ENCODE data around the gene RPL27A. TPM values are rescaled to one million over a fixed set of nuclear protein-coding genes. Genes with fewer than 3 reads are reported as not detected.

RPL27A gene
- total RNA-seq, 1 experiment from 2014 or later = 629 TPM

GRCh38 chr11:8685820-8686219, 3.2 kb downstream of the RPL27A start:
- H3K9me3 ChIP-seq (ENCODE audit: low read depth, low read length, poor library complexity, severe bottlenecking) = no peaks in the 10 kb centered on the region
- POLR2A ChIA-PET (ENCODE audit: low non-redundant PET) = no interaction called here
- no peak for DNase-seq (ENCODE audit: low spot score)
- H3K4me1 ChIP-seq (ENCODE audit: insufficient read depth, low read length, poor library complexity, severe bottlenecking) = peaks cover 34% of the 10 kb centered on the region
- intact Hi-C loops (cut with micrococcal nuclease; ENCODE audit: unreplicated experiment) = loop anchor here (5.0 to 10.0 kb wide), 2 partner anchors 226 to 279 kb away; partner anchors contain the start of genes AKIP1 and TMEM9B
- H3K27ac ChIP-seq (ENCODE audit: low read depth, low read length, poor library complexity, severe bottlenecking) = peak overlapping the region; percentile 50
- BruUV-seq (replicated peaks) = no TSS peak
- CTCF ChIA-PET = no interaction called here
- no peaks in the 10 kb centered on the region for H3K27me3 ChIP-seq (replicated peaks; ENCODE audit: insufficient read depth, low read depth, low read length, poor library complexity)
- H3K36me3 ChIP-seq (ENCODE audit: insufficient read depth, low read length, poor library complexity, severe bottlenecking) = peaks cover 36% of the 10 kb centered on the region
- H3K4me3 ChIP-seq (ENCODE audit: low read depth, low read length, poor library complexity, severe bottlenecking) = no peak overlapping the region
- TF ChIP-seq EZH2 (IDR thresholded peaks at IDR 0.05; ENCODE audit: borderline replicate concordance, low read depth, low read length, poor library complexity, severe bottlenecking) (no peak), CTCF (conservative IDR thresholded peaks at IDR 0.05; ENCODE audit: low read depth, low read length) (no peak)

GRCh38 chr11:8686325-8686724, 3.7 kb downstream of the RPL27A start:
- intact Hi-C loops (cut with micrococcal nuclease; ENCODE audit: unreplicated experiment) = loop anchor here (5.0 to 10.0 kb wide), 2 partner anchors 226 to 278 kb away; partner anchors contain the start of genes AKIP1 and TMEM9B
- no TSS peak for BruUV-seq (replicated peaks)
- POLR2A ChIA-PET (ENCODE audit: low non-redundant PET) = no interaction called here
- H3K4me3 ChIP-seq (ENCODE audit: low read depth, low read length, poor library complexity, severe bottlenecking) = no peak overlapping the region
- no peaks in the 10 kb centered on the region for H3K27me3 ChIP-seq (replicated peaks; ENCODE audit: insufficient read depth, low read depth, low read length, poor library complexity)
- no peak for DNase-seq (ENCODE audit: low spot score)
- no peak overlapping the region for H3K27ac ChIP-seq (ENCODE audit: low read depth, low read length, poor library complexity, severe bottlenecking)
- CTCF ChIA-PET = no interaction called here
- H3K4me1 ChIP-seq (ENCODE audit: insufficient read depth, low read length, poor library complexity, severe bottlenecking) = peaks cover 34% of the 10 kb centered on the region
- peaks cover 36% of the 10 kb centered on the region for H3K36me3 ChIP-seq (ENCODE audit: insufficient read depth, low read length, poor library complexity, severe bottlenecking)
- no peaks in the 10 kb centered on the region for H3K9me3 ChIP-seq (ENCODE audit: low read depth, low read length, poor library complexity, severe bottlenecking)
- TF ChIP-seq CTCF (conservative IDR thresholded peaks at IDR 0.05; ENCODE audit: low read depth, low read length) (no peak), EZH2 (IDR thresholded peaks at IDR 0.05; ENCODE audit: borderline replicate concordance, low read depth, low read length, poor library complexity, severe bottlenecking) (no peak)

- Histone ChIP-seq H3K27me3 (replicated peaks; ENCODE audit: insufficient read depth, low read depth, low read length, poor library complexity) (no peaks in the 10 kb centered on the region), H3K4me3 (ENCODE audit: low read depth, low read length, poor library complexity, severe bottlenecking) (peak overlapping the region; percentile 57), H3K27ac (ENCODE audit: low read depth, low read length, poor library complexity, severe bottlenecking) (peak overlapping the region; percentile 55), H3K4me1 (ENCODE audit: insufficient read depth, low read length, poor library complexity, severe bottlenecking) (peaks cover 29% of the 10 kb centered on the region), H3K36me3 (ENCODE audit: insufficient read depth, low read length, poor library complexity, severe bottlenecking) (peaks cover 35% of the 10 kb centered on the region), H3K9me3 (ENCODE audit: low read depth, low read length, poor library complexity, severe bottlenecking) (no peaks in the 10 kb centered on the region)
- BruUV-seq (replicated peaks) = TSS peak; percentile 88
- ChIA-PET CTCF (no interaction called here), POLR2A (ENCODE audit: low non-redundant PET) (no interaction called here)
- DNase-seq (ENCODE audit: low spot score) = peak; percentile 96
- intact Hi-C loops (cut with micrococcal nuclease; ENCODE audit: unreplicated experiment) = loop anchor here (2.0 to 10.0 kb wide), 3 partner anchors 124 to 276 kb away; partner anchors contain the start of genes AKIP1 and TMEM9B
- no peak for TF ChIP-seq CTCF (conservative IDR thresholded peaks at IDR 0.05; ENCODE audit: low read depth, low read length)
- TF ChIP-seq EZH2 (IDR thresholded peaks at IDR 0.05; ENCODE audit: borderline replicate concordance, low read depth, low read length, poor library complexity, severe bottlenecking) = no peak
These were observed 6.1 kb downstream of the RPL27A start for GRCh38 chr11:8688414-8689362.
